Brain microvascular endothelial cell (primary cell): ENCODE results near the gene NDUFAF3.

ENCODE experiments used
- DNase-seq: peaks from one replicate; pipeline ENCODE4 v3.0.0-alpha.2; 2020
- H3K27ac ChIP-seq: fragments of 250-450 bp; sonication (Bioruptor Pico); 2 replicates; pipeline ENCODE4 v1.5.1; 2020; ENCODE audit warnings: mild to moderate bottlenecking, moderate library complexity
- H3K27me3 ChIP-seq: fragments of 250-450 bp; sonication (Bioruptor Pico); replicated peaks from 2 replicates; pipeline ENCODE4 v1.5.1; 2020; ENCODE audit warnings: mild to moderate bottlenecking
- H3K36me3 ChIP-seq: fragments of 250-450 bp; sonication (Bioruptor Pico); replicated peaks from 2 replicates; pipeline ENCODE4 v1.5.1; 2020; ENCODE audit warnings: mild to moderate bottlenecking
- H3K4me3 ChIP-seq: 2 replicates; pipeline ENCODE4 v1.5.1; 2011; ENCODE audit warnings: low read depth, mild to moderate bottlenecking, control low read depth, low read length, moderate library complexity
- in situ Hi-C: cut with HindIII; loops from 2 replicates; pipeline ENCODE4 v1.10.0; 2017; ENCODE audit warnings: low sequenced_read_pairs, low pct_ligation_motif_present
- TF ChIP-seq, protein P1 (sequence below): IDR thresholded peaks from 2 replicates; pipeline ENCODE4 v1.5.1; 2011; ENCODE audit warnings: low read depth, mild to moderate bottlenecking, moderate library complexity, low read length, control low read depth, inconsistent platforms; ENCODE audit errors: missing control alignments

The NDUFAF3 gene

DNA sequence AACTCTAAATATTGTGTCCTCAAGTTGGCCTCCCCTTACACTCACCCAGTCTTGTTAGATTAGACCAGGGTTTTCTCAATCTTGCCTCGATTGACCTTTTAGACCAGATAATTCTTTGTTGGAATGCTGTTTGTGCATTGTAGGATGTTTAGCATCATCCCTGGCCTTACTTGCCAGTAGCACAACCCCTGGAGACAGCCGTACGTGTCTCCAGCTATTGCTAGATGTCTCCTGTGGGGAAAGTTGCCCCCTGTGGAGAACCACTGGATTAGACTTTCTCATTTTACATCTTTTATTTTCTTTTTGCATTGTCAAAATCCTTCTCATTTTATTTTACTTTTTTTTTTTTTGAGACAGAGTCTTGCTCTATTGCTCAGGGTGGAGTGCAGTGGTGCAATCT is 12.5 kb upstream of the NDUFAF3 start:
- Histone ChIP-seq H3K4me3 (no peak overlapping the region), H3K27ac (no peak overlapping the region), H3K36me3 (peaks cover 28% of the 10 kb centered on the region), H3K27me3 (no peaks in the 10 kb centered on the region)
- DNase-seq = no peak
- TF ChIP-seq, protein P1, sequence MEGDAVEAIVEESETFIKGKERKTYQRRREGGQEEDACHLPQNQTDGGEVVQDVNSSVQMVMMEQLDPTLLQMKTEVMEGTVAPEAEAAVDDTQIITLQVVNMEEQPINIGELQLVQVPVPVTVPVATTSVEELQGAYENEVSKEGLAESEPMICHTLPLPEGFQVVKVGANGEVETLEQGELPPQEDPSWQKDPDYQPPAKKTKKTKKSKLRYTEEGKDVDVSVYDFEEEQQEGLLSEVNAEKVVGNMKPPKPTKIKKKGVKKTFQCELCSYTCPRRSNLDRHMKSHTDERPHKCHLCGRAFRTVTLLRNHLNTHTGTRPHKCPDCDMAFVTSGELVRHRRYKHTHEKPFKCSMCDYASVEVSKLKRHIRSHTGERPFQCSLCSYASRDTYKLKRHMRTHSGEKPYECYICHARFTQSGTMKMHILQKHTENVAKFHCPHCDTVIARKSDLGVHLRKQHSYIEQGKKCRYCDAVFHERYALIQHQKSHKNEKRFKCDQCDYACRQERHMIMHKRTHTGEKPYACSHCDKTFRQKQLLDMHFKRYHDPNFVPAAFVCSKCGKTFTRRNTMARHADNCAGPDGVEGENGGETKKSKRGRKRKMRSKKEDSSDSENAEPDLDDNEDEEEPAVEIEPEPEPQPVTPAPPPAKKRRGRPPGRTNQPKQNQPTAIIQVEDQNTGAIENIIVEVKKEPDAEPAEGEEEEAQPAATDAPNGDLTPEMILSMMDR = no peak
- in situ Hi-C loops = no loop called here

DNA sequence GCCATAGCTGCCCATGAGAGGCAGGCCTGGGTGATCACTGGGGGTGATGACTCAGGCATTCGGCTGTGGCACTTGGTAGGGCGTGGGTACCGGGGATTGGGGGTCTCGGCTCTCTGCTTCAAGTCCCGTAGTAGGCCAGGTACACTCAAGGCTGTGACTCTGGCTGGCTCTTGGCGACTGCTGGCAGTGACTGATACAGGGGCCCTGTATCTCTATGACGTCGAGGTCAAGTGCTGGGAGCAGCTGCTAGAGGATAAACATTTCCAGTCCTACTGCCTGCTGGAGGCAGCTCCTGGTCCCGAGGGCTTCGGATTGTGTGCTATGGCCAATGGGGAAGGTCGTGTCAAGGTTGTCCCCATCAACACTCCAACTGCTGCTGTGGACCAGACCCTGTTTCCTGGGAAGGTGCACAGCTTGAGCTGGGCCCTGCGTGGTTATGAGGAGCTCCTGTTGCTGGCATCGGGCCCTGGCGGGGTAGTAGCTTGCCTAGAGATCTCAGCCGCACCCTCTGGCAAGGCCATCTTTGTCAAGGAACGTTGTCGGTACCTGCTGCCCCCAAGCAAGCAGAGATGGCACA is 9.4 kb upstream of the NDUFAF3 start:
- no peak overlapping the region for H3K4me3 ChIP-seq
- no peak overlapping the region for H3K27ac ChIP-seq
- DNase-seq = no peak
- in situ Hi-C loops = no loop called here
- TF ChIP-seq, protein P1 = no peak
- peaks cover 47% of the 10 kb centered on the region for H3K36me3 ChIP-seq
- H3K27me3 ChIP-seq = no peaks in the 10 kb centered on the region

DNA sequence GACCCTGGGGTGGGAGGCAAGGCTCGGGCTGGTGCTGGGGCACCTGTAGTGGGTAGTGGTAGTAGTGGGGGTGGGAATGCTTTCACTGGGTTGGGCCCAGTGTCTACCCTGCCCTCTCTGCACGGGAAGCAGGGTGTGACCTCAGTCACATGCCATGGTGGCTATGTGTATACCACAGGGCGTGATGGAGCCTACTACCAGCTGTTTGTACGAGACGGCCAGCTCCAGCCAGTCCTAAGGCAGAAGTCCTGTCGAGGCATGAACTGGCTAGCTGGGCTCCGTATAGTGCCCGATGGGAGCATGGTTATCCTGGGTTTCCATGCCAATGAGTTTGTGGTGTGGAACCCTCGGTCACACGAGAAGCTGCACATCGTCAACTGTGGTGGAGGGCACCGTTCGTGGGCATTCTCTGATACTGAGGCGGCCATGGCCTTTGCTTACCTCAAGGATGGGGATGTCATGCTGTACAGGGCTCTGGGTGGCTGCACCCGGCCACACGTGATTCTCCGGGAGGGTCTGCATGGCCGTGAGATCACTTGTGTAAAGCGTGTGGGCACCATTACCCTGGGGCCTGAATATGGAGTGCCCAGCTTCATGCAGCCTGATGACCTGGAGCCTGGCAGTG is 8.7 kb upstream of the NDUFAF3 start:
- H3K27ac ChIP-seq = no peak overlapping the region
- H3K36me3 ChIP-seq = peaks cover 47% of the 10 kb centered on the region
- in situ Hi-C loops = no loop called here
- TF ChIP-seq, protein P1 = no peak
- no peak for DNase-seq
- H3K4me3 ChIP-seq = no peak overlapping the region
- no peaks in the 10 kb centered on the region for H3K27me3 ChIP-seq

DNA sequence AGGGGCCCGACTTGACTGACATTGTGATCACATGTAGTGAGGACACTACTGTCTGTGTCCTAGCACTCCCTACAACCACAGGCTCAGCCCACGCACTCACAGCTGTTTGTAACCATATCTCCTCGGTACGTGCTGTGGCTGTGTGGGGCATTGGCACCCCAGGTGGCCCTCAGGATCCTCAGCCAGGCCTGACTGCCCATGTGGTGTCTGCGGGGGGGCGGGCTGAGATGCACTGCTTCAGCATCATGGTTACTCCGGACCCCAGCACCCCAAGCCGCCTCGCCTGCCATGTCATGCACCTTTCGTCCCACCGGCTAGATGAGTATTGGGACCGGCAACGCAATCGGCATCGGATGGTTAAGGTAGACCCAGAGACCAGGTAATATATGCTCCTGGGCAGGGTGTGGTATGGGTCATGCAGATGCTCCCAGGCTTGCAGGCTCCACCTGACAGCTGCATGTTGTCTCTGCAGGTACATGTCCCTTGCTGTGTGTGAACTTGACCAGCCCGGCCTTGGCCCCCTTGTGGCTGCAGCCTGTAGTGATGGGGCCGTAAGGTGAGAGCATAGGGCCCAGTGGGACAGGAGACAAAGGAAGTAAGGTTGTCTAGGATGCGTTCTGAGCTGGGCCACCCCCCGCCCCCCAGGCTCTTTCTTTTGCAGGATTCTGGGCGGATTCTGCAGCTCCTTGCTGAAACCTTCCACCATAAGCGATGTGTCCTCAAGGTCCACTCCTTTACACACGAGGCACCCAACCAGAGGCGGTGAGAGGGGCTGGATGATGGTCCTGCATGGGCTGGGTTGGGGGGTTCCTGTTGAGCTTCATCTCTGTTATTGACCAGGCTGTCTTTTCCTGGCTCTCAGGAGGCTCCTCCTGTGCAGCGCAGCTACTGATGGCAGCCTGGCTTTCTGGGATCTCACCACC is 7.9 kb upstream of the NDUFAF3 start:
- H3K27me3 ChIP-seq = no peaks in the 10 kb centered on the region
- H3K27ac ChIP-seq = no peak overlapping the region
- in situ Hi-C loops = no loop called here
- TF ChIP-seq, protein P1 = peak; percentile 86
- no peak overlapping the region for H3K4me3 ChIP-seq
- peaks cover 47% of the 10 kb centered on the region for H3K36me3 ChIP-seq
- no peak for DNase-seq

- Histone ChIP-seq H3K4me3 (no peak overlapping the region), H3K36me3 (peaks cover 47% of the 10 kb centered on the region), H3K27ac (no peak overlapping the region), H3K27me3 (no peaks in the 10 kb centered on the region)
- no peak for DNase-seq
- TF ChIP-seq, protein P1 = no peak
- in situ Hi-C loops = no loop called here
Measured at GRCh38 chr3:49015072-49015471, 6.8 kb upstream of the NDUFAF3 start.
